HG03097 (cell line): Measurements from ENCODE around the gene TCTA.
"Not testable (repeated sequence)": the region's sequence is repeated elsewhere in the genome, so short reads cannot be mapped to it uniquely, and the experiment has no call there.

Experiments used
- ATAC-seq: cut with Tn5 transposase; IDR thresholded peaks from one replicate; pipeline ENCODE4 v1.9.1; 2021; ENCODE audit not compliant: unreplicated experiment, low FRiP score

TCTA gene, protein sequence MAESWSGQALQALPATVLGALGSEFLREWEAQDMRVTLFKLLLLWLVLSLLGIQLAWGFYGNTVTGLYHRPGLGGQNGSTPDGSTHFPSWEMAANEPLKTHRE

GRCh38 chr3:49411968-49412631, at the start of gene TCTA, which contains the start of gene RHOA:
Gene TCTA (plus strand): TSS chr3:49412423. CDS start chr3:49412427, 4 bp downstream.
Gene RHOA (minus strand): TSS chr3:49411976. CDS start chr3:49375589, 36,387 bp downstream.
- ATAC-seq = peak; percentile 78

- no peak for ATAC-seq
Observed at GRCh38 chr3:49362561-49362960, 49.7 kb upstream of the TCTA start.

DNA sequence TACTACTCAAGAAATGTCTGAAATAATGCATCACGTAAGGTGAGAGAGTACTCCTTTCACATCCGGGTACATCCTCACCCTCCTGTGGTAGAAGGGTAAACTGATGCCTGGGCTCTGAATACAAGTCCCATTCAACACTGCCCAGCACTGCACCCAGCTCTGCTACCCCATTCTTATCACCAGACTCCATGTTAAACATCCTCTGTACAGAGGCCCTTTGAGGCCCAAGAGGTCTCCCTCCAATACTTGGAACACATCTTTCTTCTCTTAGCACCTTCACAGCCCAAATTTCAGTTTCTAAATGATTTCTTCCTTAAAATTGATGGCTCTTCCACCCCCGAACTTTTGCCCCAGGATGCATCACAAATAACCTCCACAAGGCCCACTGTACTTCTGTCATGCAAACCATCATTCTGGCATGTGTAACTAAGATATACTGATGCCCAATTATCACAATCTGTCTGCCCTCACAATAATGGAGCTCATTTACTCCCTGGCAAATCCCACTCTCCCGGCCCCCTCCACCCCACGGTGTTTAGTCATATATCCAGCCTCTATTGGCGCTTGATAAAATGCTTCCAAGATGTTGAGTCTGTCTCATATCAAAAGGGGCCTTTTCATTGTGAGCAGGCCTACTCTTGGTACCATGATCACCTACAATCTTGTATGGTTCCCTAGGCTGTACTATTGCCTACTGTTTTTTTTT, 41.5 kb upstream of the TCTA start:
- no peak for ATAC-seq

DNA sequence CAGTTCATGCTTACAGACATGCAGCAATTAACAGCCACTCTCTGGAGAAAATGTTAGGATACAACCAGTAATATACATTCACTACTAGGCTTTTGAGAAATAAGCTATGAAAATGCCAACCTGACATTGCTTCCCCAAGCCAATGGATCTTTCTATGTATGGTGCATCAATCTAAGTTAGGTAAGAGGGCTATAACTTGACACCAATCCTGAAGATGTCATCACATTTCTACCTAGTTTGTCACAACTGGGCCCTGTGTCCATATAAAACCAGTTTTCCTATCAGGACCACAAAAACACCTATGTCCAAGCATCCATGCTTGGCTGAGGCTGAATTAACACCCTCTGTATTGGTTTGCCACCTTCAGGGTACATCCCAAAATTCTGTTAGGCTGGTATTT, 40.3 kb upstream of the TCTA start:
- no peak for ATAC-seq

DNA sequence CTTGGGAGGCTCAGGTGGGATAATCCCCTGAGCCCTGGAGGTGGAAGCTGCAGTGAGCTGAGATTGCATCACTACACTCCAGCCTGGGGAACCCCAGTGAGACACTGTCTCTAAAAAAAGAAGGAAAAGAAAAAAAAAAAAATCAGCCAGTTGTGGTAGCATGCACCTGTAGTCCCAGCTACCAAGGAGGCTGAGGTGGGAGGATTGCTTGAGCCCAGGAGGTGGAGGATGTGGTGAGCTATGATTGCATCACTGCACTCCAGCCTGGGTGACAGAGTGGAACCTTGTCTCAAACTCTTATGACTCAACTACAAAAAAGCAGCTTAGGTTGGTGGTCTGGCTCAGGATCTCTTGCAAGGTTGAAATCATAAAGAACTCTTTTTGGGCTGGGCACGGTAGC, 34.7 kb upstream of the TCTA start:
- no peak for ATAC-seq

GRCh38 chr3:49378249-49378895, 33.9 kb upstream of the TCTA start:
- ATAC-seq = no peak

DNA sequence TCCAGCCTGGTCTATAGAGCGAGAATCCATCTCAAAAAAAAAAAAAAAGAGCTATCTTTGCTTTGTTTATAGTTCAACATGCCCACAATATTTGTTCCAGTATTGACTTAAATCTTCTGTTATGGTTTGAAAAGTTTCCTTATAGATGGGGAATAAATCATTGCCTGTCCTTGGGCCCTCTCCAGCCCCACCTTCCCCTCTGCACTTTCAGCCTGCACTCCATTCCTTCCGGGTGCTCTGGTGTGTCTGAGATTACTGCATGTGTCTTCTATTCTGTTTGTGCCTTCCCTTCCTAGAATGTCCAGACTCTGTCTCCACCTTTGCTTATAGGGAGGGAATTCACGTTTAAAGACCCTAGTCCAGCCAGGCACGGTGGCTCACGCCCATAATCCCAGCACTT, 28.8 kb upstream of the TCTA start:
- no peak for ATAC-seq

- no peak for ATAC-seq
Observed at GRCh38 chr3:49385617-49386016, 26.6 kb upstream of the TCTA start.

DNA sequence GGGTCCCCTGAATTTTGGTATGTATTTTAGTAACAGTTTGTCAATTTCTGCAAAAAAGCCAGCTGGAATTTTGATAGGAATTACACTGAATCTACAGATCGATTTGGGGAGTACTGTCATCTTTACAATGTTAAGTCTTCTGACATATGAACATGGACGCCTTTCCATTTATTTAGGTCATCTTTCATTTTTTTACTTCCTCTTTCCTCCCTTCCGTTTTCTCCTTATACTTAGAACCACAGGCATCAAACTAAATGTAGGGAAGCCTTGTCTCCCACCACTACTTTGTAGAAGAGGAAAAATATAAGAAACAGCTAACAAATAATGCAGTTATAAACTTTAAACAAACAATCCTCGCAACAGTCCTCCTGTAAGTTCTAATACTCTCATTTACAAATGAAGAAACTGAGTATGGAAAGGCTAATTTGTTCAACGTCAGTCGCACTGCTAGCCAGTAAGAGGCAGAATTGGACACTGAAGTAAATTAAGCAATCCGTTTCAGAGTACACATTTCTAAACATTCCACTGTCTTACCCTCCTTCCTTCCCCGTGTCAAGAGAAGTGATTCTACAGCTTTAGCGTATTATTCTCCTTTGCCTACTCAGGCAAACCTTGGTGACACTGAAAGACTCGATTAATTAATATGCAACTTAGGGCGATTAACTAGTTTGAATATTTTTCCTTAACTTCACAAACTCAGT, 26.0 kb upstream of the TCTA start:
- ATAC-seq = no peak

DNA sequence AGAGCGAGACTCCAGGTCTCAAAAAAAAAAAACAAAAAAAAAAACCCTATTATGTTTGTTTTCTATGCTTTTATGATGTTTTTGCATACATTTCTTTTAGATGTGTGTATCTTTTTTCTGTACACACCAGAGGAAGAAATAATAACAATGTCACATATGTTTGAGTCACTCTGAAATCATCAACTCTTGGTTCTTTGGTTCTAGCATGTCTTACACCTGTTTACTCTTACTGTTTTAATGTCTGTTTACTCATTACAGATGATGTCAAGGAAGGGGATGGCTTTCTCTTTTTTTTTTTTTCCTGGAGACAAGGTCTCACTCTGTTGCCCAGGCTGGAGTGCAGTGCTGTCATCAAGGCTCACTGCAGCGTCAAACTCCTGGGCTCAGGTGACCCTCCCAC, 24.5 kb upstream of the TCTA start:
- no peak for ATAC-seq

- ATAC-seq = no peak
Observed at GRCh38 chr3:49388289-49388820, 23.9 kb upstream of the TCTA start.

- ATAC-seq = no peak
Observed at GRCh38 chr3:49389297-49389696, 22.9 kb upstream of the TCTA start.

- not testable (repeated sequence) for ATAC-seq
Observed at GRCh38 chr3:49391310-49391709, 20.9 kb upstream of the TCTA start.

GRCh38 chr3:49397470-49397869, 14.8 kb upstream of the TCTA start:
- ATAC-seq = no peak

GRCh38 chr3:49399461-49399860, 12.8 kb upstream of the TCTA start:
- ATAC-seq = no peak

DNA sequence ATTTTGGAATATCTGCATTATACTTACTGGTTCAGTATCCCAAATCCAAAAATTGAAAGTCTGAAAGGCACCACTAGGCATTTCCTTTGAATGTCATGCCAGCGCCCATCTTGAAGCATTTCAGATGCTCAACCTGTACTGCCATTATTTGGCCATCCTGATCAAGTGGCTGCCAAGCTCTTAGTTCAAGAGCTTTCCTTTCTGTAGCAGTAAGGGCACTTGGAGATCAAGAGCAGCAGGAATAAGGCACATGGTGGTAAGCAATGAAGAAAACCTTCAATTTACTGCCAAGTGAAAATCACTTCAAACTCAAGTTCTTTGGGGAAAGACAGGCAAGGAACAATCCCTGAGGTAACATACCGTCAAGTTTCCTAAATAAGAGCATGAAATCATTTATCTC, 10.5 kb upstream of the TCTA start:
- ATAC-seq = no peak

DNA sequence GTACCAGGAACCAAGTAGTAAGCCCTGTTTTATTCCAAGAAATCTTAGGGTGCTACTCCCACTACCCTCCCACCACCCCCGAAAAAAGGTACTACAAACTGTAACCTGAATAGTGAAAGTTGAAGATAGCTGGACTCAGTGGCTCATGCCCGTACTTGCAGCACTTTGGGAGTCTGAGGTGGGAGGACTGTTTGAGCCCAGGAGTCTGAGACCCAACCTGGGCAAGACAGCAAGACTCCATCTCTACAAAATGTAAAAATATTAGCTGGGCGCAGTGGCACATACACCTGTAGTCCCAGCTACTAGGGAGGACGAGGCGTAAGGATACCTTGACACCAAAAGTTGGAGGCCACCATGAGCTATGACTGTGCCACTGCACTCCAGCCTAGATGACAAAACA, 8.3 kb upstream of the TCTA start:
- no peak for ATAC-seq

- ATAC-seq = not testable (repeated sequence)
Observed at GRCh38 chr3:49405570-49405969, 6.7 kb upstream of the TCTA start.

- no peak for ATAC-seq
Observed at GRCh38 chr3:49406571-49407565, 5.4 kb upstream of the TCTA start.
